ENCODE measurements around the gene SHISA7.

The SHISA7 gene

DNA sequence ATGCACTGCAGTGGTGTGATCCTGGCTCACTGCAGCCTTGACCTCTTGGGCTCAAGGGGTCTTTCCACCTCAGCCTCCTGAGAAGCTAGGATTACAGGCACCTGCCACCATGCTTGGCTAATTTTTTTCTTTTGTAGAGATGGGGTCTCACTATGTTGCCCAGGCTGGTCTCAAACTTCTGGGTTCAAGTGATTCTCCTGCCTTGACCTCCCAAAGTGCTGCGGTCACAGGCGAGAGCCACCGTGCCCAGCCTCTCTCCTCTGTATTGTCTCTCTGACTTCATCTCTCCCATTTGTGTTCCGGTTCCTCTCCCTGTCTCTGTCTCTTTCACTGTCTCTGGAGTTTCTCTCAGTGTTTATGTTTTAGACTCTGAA lies 23.1 kb upstream of the SHISA7 start:
- no peak for DNase-seq (ENCODE audit: low read depth)
- TF ChIP-seq, protein P1, sequence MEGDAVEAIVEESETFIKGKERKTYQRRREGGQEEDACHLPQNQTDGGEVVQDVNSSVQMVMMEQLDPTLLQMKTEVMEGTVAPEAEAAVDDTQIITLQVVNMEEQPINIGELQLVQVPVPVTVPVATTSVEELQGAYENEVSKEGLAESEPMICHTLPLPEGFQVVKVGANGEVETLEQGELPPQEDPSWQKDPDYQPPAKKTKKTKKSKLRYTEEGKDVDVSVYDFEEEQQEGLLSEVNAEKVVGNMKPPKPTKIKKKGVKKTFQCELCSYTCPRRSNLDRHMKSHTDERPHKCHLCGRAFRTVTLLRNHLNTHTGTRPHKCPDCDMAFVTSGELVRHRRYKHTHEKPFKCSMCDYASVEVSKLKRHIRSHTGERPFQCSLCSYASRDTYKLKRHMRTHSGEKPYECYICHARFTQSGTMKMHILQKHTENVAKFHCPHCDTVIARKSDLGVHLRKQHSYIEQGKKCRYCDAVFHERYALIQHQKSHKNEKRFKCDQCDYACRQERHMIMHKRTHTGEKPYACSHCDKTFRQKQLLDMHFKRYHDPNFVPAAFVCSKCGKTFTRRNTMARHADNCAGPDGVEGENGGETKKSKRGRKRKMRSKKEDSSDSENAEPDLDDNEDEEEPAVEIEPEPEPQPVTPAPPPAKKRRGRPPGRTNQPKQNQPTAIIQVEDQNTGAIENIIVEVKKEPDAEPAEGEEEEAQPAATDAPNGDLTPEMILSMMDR (IDR thresholded peaks at IDR 0.05; ENCODE audit: control insufficient read depth, insufficient read depth, low read depth, low read length, missing control alignments): no peak
- H3K4me3 ChIP-seq (ENCODE audit: control insufficient read depth, low read depth, low read length): no peak overlapping the region

DNA sequence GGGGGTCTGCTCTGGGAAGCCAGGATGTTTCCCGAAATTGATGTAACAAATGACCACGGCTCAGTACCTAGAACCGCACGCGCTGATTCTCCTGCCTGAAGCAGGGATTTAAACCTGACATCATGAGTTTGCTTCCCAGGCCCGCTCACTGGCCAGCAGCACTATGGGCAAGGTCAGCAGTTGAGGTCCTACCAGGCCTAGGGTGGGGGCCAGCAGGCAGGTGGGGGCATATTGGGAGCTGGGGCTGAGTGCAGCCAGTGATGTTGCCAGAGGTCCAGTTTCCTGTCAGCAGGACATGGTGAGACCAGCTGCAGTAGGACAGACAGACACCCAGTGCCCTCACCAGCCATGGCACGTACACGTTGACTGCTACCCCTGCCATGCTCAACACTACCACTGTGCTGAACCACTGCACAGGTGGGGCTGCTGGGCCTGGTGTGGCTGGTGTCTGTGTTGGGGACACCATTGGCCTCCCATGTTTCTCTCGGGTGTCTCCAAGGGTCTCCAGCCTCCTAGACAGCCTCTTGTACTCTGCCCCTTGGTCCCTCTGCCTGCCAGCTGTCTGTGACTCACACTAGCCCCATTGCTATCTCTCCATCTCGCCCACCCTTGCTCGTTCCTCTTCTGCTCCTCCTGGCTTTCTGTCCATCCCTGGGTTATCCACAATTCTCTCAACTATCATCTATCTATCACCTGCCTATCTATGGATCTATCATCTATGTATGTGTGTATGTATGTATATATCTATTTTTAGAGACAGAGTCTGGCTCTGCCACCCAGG lies 22.6 kb upstream of the SHISA7 start:
- no peak overlapping the region for H3K4me3 ChIP-seq (ENCODE audit: control insufficient read depth, low read depth, low read length)
- no peak for DNase-seq (ENCODE audit: low read depth)
- TF ChIP-seq, protein P1 (IDR thresholded peaks at IDR 0.05; ENCODE audit: control insufficient read depth, insufficient read depth, low read depth, low read length, missing control alignments): no peak

- DNase-seq (ENCODE audit: low read depth): no peak
- TF ChIP-seq, protein P1 (IDR thresholded peaks at IDR 0.05; ENCODE audit: control insufficient read depth, insufficient read depth, low read depth, low read length, missing control alignments): no peak
- no peak within 1 kb of the TSS for H3K4me3 ChIP-seq (ENCODE audit: control insufficient read depth, low read depth, low read length)
Measured at GRCh38 chr19:55464662-55465054, 21.6 kb upstream of the SHISA7 start, which contains the start of gene C19orf85. Gene C19orf85, minus strand, starts transcription at chr19:55464751. Its CDS starts 197 bp downstream, at chr19:55464554.

GRCh38 chr19:55464039-55464661 lies 21.1 kb upstream of the SHISA7 start:
- TF ChIP-seq, protein P1 (IDR thresholded peaks at IDR 0.05; ENCODE audit: control insufficient read depth, insufficient read depth, low read depth, low read length, missing control alignments): no peak
- no peak for DNase-seq (ENCODE audit: low read depth)
- H3K4me3 ChIP-seq (ENCODE audit: control insufficient read depth, low read depth, low read length): no peak overlapping the region

- TF ChIP-seq, protein P1 (IDR thresholded peaks at IDR 0.05; ENCODE audit: control insufficient read depth, insufficient read depth, low read depth, low read length, missing control alignments): no peak
- no peak overlapping the region for H3K4me3 ChIP-seq (ENCODE audit: control insufficient read depth, low read depth, low read length)
- no peak for DNase-seq (ENCODE audit: low read depth)
Measured at GRCh38 chr19:55463583-55464031, 20.5 kb upstream of the SHISA7 start.

DNA sequence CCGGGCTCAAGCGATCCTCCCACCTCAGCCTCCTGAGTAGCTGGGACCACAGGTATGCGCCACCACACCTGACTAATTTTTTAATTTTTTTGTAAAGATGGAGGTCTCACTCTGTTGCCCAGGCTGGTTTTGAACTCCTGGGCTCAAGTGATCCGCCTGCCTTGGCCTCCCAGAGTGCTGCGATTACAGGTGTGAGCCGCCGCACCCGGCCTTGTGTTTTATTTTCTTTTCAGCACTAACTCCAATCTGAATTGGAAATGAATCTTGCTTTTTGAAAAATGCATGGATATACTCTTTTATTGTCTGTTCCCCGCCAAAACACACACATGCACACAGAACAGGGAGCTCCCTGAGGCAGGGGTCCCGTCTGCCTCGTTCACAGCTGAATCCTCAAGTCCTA lies 19.6 kb upstream of the SHISA7 start:
- DNase-seq (ENCODE audit: low read depth): no peak
- H3K4me3 ChIP-seq (ENCODE audit: control insufficient read depth, low read depth, low read length): no peak overlapping the region
- TF ChIP-seq, protein P1 (IDR thresholded peaks at IDR 0.05; ENCODE audit: control insufficient read depth, insufficient read depth, low read depth, low read length, missing control alignments): no peak

Data from AG09309 (cell line).